Measurements from ENCODE around the gene DMTF1. TPM values are rescaled to one million over a fixed set of nuclear protein-coding genes. Genes with fewer than 3 reads are reported as not detected.

DMTF1 gene
- total and polyA plus RNA-seq, 9 of the 15 experiments (the other 6 are each of a cell fraction or from before 2014, with no cell fraction given): 25.7 to 208 (median 74.7) TPM

DNA sequence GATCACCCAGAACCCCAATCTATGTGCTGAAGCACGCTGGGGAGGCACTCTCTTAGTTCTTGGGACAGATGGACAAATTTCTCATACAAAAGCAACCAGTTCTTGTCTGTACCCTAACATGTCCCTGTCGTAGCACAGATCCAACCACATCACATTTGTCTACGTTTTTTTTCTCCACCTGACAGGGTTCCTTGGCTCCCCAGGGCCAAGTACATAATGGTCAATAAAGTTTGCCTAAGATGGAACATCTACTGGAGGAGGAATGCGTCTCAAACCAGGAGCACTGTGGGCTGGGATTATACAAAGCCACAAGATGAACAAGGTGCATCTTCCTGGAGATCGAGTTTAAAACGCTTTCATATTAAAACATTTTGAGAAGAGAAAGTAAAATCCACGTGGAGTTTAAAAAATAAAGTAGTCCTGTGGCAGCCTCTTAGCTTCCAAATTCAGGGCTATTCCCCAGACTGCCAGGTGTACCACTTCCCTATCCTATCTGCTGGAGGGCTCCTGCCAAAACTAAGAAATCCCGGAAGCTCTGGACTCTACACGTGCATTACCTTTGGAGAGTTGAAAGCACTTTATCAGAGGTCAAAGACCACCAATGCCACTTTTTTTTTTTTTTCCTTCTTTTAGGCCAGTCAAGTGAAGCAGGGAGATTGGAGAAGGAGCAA, 65.9 kb downstream of the DMTF1 start:
- no peak for TF ChIP-seq HNRNPH1 (optimal IDR thresholded peaks at IDR 0.05; ENCODE audit: low read depth, low read length)
- no peak for TF ChIP-seq SNIP1 (IDR thresholded peaks at IDR 0.05; ENCODE audit: low read depth)
- no peak for TF ChIP-seq TAF1 (IDR thresholded peaks at IDR 0.05; ENCODE audit: control insufficient read depth, extremely low read depth, insufficient read depth, low read length, severe bottlenecking)
- no peak for TF ChIP-seq KLF1 (tag; IDR thresholded peaks at IDR 0.05)
- TF ChIP-seq MAZ (CRISPR knock-in tag; conservative IDR thresholded peaks at IDR 0.05 in 1 of 2, IDR thresholded peaks at IDR 0.05 in 1 of 2): no peak
- no peak for TF ChIP-seq ZNF174 (CRISPR knock-in tag; IDR thresholded peaks at IDR 0.05)
- TF ChIP-seq NFXL1 (CRISPR knock-in tag; IDR thresholded peaks at IDR 0.05): no peak
- TF ChIP-seq U2AF1 (optimal IDR thresholded peaks at IDR 0.05; ENCODE audit: low read depth, low read length): no peak
- TF ChIP-seq PURB (CRISPR knock-in tag; IDR thresholded peaks at IDR 0.05; ENCODE audit: low read depth): no peak
- no peak for TF ChIP-seq ZNF24 (IDR thresholded peaks at IDR 0.05)
- TF ChIP-seq, protein P1, sequence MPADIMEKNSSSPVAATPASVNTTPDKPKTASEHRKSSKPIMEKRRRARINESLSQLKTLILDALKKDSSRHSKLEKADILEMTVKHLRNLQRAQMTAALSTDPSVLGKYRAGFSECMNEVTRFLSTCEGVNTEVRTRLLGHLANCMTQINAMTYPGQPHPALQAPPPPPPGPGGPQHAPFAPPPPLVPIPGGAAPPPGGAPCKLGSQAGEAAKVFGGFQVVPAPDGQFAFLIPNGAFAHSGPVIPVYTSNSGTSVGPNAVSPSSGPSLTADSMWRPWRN (IDR thresholded peaks at IDR 0.05; ENCODE audit: low read depth): no peak
- no peak for TF ChIP-seq C11orf30 (IDR thresholded peaks at IDR 0.05; ENCODE audit: low read depth)
- TF ChIP-seq, protein P2, sequence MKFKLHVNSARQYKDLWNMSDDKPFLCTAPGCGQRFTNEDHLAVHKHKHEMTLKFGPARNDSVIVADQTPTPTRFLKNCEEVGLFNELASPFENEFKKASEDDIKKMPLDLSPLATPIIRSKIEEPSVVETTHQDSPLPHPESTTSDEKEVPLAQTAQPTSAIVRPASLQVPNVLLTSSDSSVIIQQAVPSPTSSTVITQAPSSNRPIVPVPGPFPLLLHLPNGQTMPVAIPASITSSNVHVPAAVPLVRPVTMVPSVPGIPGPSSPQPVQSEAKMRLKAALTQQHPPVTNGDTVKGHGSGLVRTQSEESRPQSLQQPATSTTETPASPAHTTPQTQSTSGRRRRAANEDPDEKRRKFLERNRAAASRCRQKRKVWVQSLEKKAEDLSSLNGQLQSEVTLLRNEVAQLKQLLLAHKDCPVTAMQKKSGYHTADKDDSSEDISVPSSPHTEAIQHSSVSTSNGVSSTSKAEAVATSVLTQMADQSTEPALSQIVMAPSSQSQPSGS (CRISPR knock-in tag; IDR thresholded peaks at IDR 0.05): no peak
- TF ChIP-seq CBX8 (IDR thresholded peaks at IDR 0.05; ENCODE audit: borderline replicate concordance, extremely low read depth, low read depth, low read length, poor library complexity, severe bottlenecking): no peak
- no peak for TF ChIP-seq HOXB6 (CRISPR knock-in tag; IDR thresholded peaks at IDR 0.05; ENCODE audit: borderline replicate concordance)
- no peak for TF ChIP-seq CHD1 (IDR thresholded peaks at IDR 0.05; ENCODE audit: low read length)
- no peak for TF ChIP-seq HMG20A (CRISPR knock-in tag; conservative IDR thresholded peaks at IDR 0.05)
- no TSS peak for BruUV-seq (replicated peaks)
- H3K36me3 ChIP-seq (ENCODE audit: control insufficient read depth, insufficient read depth, low read length): no peaks in the 10 kb centered on the region
- peaks cover 11 to 18% of the 10 kb centered on the region in 2 experiments; a peak in 4 of 5 replicates for H3K4me1 ChIP-seq (replicated peaks in 1 of 2; ENCODE audit: control insufficient read depth in 2 of 2, insufficient read depth in 2 of 2, low read length in 2 of 2)
- H3K4me3 ChIP-seq: no peak overlapping the region
- in situ Hi-C loops (cut with MboI): no loop called here
- no peaks in the 10 kb centered on the region for H3K79me2 ChIP-seq (ENCODE audit: control insufficient read depth, insufficient read depth, low read length)
- CTCF ChIA-PET (ENCODE audit: low intra/inter-chr PET ratio): no interaction called here
- H2AFZ ChIP-seq (ENCODE audit: low read depth, low read length): peak overlapping the region; percentile 3; the same call in 1 of the 2 replicates
- no peaks in the 10 kb centered on the region for H4K20me1 ChIP-seq (replicated peaks; ENCODE audit: control insufficient read depth, insufficient read depth, low read length)
- ATAC-seq (no peak), DNase-seq (ENCODE audit: extremely low read depth in 1 of 4, low spot score in 3 of 4) (no peak), FAIRE-seq (no peak)
- intact Hi-C loops (cut with micrococcal nuclease): loop anchor here (2.0 to 10.0 kb wide), 2 partner anchors 65 to 657 kb away; partner anchors contain the start of genes DBF4, DMTF1 and SLC25A40
- H3K9me1 ChIP-seq (ENCODE audit: control insufficient read depth, insufficient read depth, low read length): no peaks in the 10 kb centered on the region
- no peaks in the 10 kb centered on the region for H3K9me3 ChIP-seq (replicated peaks; ENCODE audit: control insufficient read depth, insufficient read depth, low read depth, low read length)
- peaks cover 22 to 29% of the 10 kb centered on the region in 2 experiments; a peak in 4 of 5 replicates for H3K27me3 ChIP-seq (ENCODE audit: control insufficient read depth in 2 of 2, insufficient read depth in 2 of 2, low read length in 2 of 2)
- peak overlapping the region; percentile 81; the same call in 1 of the 2 replicates for H3K4me2 ChIP-seq (ENCODE audit: insufficient read depth, low read length)
- WGBS (ENCODE audit: insufficient coverage, low coverage, missing lambda C conversion rate): 28% methylated on average over 9 of the region's 9 CpGs
- POLR2A ChIA-PET: no interaction called here
- H3K9ac ChIP-seq (ENCODE audit: insufficient read depth in 1 of 2, low read depth in 2 of 2, low read length in 2 of 2): no peak overlapping the region
- no peak overlapping the region for H3K27ac ChIP-seq (ENCODE audit: extremely low read depth, low read depth, low read length)

Measured in K562 (cell line).